ENCODE results near the gene MTHFD1L.

The MTHFD1L gene

DNA sequence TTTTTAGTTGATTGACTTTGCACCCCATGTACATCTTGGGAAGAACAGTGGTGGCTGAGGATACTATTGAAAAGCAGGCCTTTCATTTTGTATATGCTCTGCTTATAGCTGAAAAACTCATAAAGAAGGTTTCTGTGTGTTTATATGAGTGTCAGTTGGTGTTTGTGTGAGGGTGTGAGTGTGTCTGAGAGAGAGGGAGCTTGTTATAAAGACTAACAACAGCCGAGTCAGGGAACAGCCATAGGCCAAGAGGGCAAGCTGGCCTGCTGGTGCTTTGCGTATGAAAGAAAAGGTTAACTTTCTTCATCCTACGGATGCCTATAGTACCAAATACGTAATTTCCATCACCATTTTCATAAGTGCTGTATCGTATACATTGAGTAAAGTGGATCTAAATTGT is 88.3 kb downstream of the MTHFD1L start:
- H3K36me3 ChIP-seq (ENCODE audit: insufficient read depth, low read length), result peaks cover 56% of the 10 kb centered on the region; the same call in 1 of the 2 replicates
- no peak overlapping the region for H2AFZ ChIP-seq (ENCODE audit: low read length)
- H3K9ac ChIP-seq (ENCODE audit: low read depth, low read length, poor library complexity, severe bottlenecking), result no peak overlapping the region
- no peaks in the 10 kb centered on the region for H4K20me1 ChIP-seq (ENCODE audit: insufficient read depth, low read length, poor library complexity, severe bottlenecking)
- no peaks in the 10 kb centered on the region for H3K27me3 ChIP-seq (ENCODE audit: insufficient read depth, low read length, poor library complexity, severe bottlenecking)
- H3K4me2 ChIP-seq (ENCODE audit: low read depth, low read length, poor library complexity, severe bottlenecking), result no peak overlapping the region
- H3K4me3 ChIP-seq (ENCODE audit: low read length, poor library complexity, severe bottlenecking), result no peak overlapping the region
- H3K9me3 ChIP-seq (ENCODE audit: insufficient read depth, low read depth, low read length), result no peaks in the 10 kb centered on the region
- no peaks in the 10 kb centered on the region for H3K4me1 ChIP-seq (ENCODE audit: insufficient read depth, low read length, poor library complexity, severe bottlenecking)
- H3F3A ChIP-seq (ENCODE audit: low read depth), result no peaks in the 10 kb centered on the region
- H3K9me2 ChIP-seq (replicated peaks; ENCODE audit: low read depth, low read length), result no peaks in the 10 kb centered on the region
- TF ChIP-seq EZH2phosphoT487 (IDR thresholded peaks at IDR 0.05; ENCODE audit: borderline replicate concordance), result no peak
- H3K79me2 ChIP-seq (ENCODE audit: insufficient read depth, low read length), result no peaks in the 10 kb centered on the region

DNA sequence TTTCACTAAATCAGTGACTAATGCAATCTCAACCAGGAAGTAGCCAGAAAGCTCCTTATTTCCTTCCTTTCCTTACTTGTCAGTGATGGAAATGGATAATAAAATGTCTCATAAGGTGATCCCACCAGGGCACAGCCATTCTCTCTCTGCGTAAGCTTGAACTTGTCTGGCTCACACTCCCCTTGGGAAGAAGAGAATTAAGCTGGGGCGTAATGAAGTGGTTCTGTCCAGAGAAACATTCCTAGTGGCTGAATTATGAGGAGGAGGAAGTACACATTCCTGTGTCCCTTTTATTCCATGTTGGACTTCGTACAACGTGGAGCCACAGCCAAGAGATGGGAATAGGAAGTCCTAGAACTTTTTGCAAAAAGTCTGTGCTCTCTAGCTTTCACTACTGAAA is 93.7 kb downstream of the MTHFD1L start:
- no peak for TF ChIP-seq EZH2phosphoT487 (IDR thresholded peaks at IDR 0.05; ENCODE audit: borderline replicate concordance)
- TF ChIP-seq, protein P1, sequence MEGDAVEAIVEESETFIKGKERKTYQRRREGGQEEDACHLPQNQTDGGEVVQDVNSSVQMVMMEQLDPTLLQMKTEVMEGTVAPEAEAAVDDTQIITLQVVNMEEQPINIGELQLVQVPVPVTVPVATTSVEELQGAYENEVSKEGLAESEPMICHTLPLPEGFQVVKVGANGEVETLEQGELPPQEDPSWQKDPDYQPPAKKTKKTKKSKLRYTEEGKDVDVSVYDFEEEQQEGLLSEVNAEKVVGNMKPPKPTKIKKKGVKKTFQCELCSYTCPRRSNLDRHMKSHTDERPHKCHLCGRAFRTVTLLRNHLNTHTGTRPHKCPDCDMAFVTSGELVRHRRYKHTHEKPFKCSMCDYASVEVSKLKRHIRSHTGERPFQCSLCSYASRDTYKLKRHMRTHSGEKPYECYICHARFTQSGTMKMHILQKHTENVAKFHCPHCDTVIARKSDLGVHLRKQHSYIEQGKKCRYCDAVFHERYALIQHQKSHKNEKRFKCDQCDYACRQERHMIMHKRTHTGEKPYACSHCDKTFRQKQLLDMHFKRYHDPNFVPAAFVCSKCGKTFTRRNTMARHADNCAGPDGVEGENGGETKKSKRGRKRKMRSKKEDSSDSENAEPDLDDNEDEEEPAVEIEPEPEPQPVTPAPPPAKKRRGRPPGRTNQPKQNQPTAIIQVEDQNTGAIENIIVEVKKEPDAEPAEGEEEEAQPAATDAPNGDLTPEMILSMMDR (conservative IDR thresholded peaks at IDR 0.05; ENCODE audit: low read length), result no peak
- Histone ChIP-seq H3K9me3 (ENCODE audit: insufficient read depth, low read depth, low read length) (no peaks in the 10 kb centered on the region), H4K20me1 (ENCODE audit: insufficient read depth, low read length, poor library complexity, severe bottlenecking) (no peaks in the 10 kb centered on the region), H3K4me3 (ENCODE audit: low read length, poor library complexity, severe bottlenecking) (no peak overlapping the region), H3K4me2 (ENCODE audit: low read depth, low read length, poor library complexity, severe bottlenecking) (no peak overlapping the region), H3K79me2 (ENCODE audit: insufficient read depth, low read length) (no peaks in the 10 kb centered on the region), H3K9ac (ENCODE audit: low read depth, low read length, poor library complexity, severe bottlenecking) (no peak overlapping the region), H3K4me1 (ENCODE audit: insufficient read depth, low read length, poor library complexity, severe bottlenecking) (no peaks in the 10 kb centered on the region), H3K9me2 (replicated peaks; ENCODE audit: low read depth, low read length) (no peaks in the 10 kb centered on the region), H2AFZ (ENCODE audit: low read length) (no peak overlapping the region), H3F3A (ENCODE audit: low read depth) (no peaks in the 10 kb centered on the region), H3K36me3 (ENCODE audit: insufficient read depth, low read length) (peaks cover 41% of the 10 kb centered on the region; the same call in 1 of the 2 replicates), H3K27me3 (ENCODE audit: insufficient read depth, low read length, poor library complexity, severe bottlenecking) (no peaks in the 10 kb centered on the region)

DNA sequence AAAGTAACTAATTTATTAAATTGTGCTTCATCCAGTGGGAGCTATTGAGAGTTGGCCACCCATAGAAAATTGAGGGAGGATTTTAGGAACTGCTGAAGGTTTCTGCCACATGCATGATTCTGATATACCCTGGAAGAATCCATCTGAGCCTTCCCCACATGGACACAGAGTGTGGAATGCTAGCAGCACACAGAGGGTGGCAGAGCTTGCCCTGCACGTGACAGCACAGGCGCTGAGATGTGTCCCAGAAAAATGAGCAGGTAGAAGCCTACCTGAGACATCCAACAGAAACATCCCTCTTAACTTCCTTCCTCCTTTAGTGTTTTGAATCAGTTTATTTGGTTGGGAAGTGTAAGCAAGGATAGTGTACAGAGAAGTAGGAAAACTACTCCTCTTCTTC is 96.9 kb downstream of the MTHFD1L start:
- no peaks in the 10 kb centered on the region for H3K9me3 ChIP-seq (ENCODE audit: insufficient read depth, low read depth, low read length)
- TF ChIP-seq EZH2phosphoT487 (IDR thresholded peaks at IDR 0.05; ENCODE audit: borderline replicate concordance), result no peak
- TF ChIP-seq, protein P1 (conservative IDR thresholded peaks at IDR 0.05; ENCODE audit: low read length), result no peak
- no peak overlapping the region for H3K4me3 ChIP-seq (ENCODE audit: low read length, poor library complexity, severe bottlenecking)
- no peak overlapping the region for H3K9ac ChIP-seq (ENCODE audit: low read depth, low read length, poor library complexity, severe bottlenecking)
- H3K9me2 ChIP-seq (replicated peaks; ENCODE audit: low read depth, low read length), result no peaks in the 10 kb centered on the region
- no peak overlapping the region for H3K4me2 ChIP-seq (ENCODE audit: low read depth, low read length, poor library complexity, severe bottlenecking)
- H2AFZ ChIP-seq (ENCODE audit: low read length), result no peak overlapping the region
- no peaks in the 10 kb centered on the region for H3K27me3 ChIP-seq (ENCODE audit: insufficient read depth, low read length, poor library complexity, severe bottlenecking)
- H3K79me2 ChIP-seq (ENCODE audit: insufficient read depth, low read length), result no peaks in the 10 kb centered on the region
- peaks cover 35% of the 10 kb centered on the region; the same call in 1 of the 2 replicates for H3K36me3 ChIP-seq (ENCODE audit: insufficient read depth, low read length)
- no peaks in the 10 kb centered on the region for H3K4me1 ChIP-seq (ENCODE audit: insufficient read depth, low read length, poor library complexity, severe bottlenecking)
- no peaks in the 10 kb centered on the region for H3F3A ChIP-seq (ENCODE audit: low read depth)
- H4K20me1 ChIP-seq (ENCODE audit: insufficient read depth, low read length, poor library complexity, severe bottlenecking), result no peaks in the 10 kb centered on the region

DNA sequence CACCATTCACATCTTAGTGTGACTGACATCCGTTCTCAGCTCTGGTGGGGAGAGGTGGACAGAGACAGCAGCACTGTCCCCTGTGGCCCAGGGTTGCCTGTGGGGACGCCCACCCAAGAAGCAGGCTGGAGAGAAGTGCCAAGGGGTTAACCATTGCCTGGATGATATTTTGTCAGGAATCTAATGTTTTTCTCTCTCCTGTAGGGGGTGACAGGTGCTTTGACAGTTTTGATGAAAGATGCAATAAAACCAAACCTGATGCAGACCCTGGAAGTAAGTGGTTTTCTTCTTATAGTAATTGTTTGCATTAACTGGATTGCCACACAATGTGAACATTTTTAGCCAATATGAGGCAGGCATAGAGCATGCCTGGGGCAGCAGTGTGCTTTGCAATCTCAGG is 99.3 kb downstream of the MTHFD1L start:
- Histone ChIP-seq H3K4me1 (ENCODE audit: insufficient read depth, low read length, poor library complexity, severe bottlenecking) (no peaks in the 10 kb centered on the region), H3K27me3 (ENCODE audit: insufficient read depth, low read length, poor library complexity, severe bottlenecking) (no peaks in the 10 kb centered on the region), H3K9me2 (replicated peaks; ENCODE audit: low read depth, low read length) (no peaks in the 10 kb centered on the region), H2AFZ (ENCODE audit: low read length) (no peak overlapping the region), H3K4me3 (ENCODE audit: low read length, poor library complexity, severe bottlenecking) (no peak overlapping the region), H3K9ac (ENCODE audit: low read depth, low read length, poor library complexity, severe bottlenecking) (no peak overlapping the region), H4K20me1 (ENCODE audit: insufficient read depth, low read length, poor library complexity, severe bottlenecking) (no peaks in the 10 kb centered on the region), H3K36me3 (ENCODE audit: insufficient read depth, low read length) (peaks cover 22% of the 10 kb centered on the region; the same call in 1 of the 2 replicates), H3K79me2 (ENCODE audit: insufficient read depth, low read length) (no peaks in the 10 kb centered on the region), H3K9me3 (ENCODE audit: insufficient read depth, low read depth, low read length) (no peaks in the 10 kb centered on the region), H3F3A (ENCODE audit: low read depth) (no peaks in the 10 kb centered on the region), H3K4me2 (ENCODE audit: low read depth, low read length, poor library complexity, severe bottlenecking) (no peak overlapping the region)
- TF ChIP-seq, protein P1 (conservative IDR thresholded peaks at IDR 0.05; ENCODE audit: low read length), result peak; percentile 30; the same call in 1 of the 2 replicates
- no peak for TF ChIP-seq EZH2phosphoT487 (IDR thresholded peaks at IDR 0.05; ENCODE audit: borderline replicate concordance)
